Testis (tissue), 2 donors: ENCODE measurements around the gene ZBTB2.

Experiments used
- POLR2A ChIP-seq: fragments of 450-650 bp; IDR thresholded peaks from one replicate; pipeline ENCODE4 v1.6.1; 2017; ENCODE audit warnings: antibody characterized with exemption, mild to moderate bottlenecking, moderate library complexity
- TF ChIP-seq, protein P1 (sequence below), 3 experiments: fragments of 450-650 bp in 2 of 3; fragments of 200-600 bp in 1 of 3; sonication (generic) in 1 of 3; IDR thresholded peaks; one replicate each; pipeline ENCODE4 v1.5.1; 2016 to 2019; ENCODE audit warnings: antibody characterized with exemption in 3 of 3, mild to moderate bottlenecking in 2 of 3, moderate library complexity in 1 of 3

DNA sequence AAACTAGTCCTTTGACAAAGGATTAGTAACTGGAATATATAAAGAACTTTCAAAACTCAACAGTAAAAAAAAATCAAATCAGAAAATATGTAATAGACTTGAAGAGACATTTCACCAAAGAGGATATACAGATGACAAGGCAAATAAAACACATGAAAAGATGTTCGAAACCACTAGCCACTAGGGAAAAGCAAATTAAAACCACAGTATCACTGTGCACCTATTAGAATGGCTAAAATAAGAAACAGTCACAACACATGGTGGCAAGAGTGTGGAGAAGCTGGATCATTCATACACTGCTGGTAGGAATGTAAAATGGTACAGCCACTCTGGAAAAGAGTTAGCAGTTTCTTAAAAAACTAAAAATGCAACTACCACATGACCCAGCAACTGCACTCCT, 14.9 kb downstream of the ZBTB2 start:
- TF ChIP-seq, protein P1, sequence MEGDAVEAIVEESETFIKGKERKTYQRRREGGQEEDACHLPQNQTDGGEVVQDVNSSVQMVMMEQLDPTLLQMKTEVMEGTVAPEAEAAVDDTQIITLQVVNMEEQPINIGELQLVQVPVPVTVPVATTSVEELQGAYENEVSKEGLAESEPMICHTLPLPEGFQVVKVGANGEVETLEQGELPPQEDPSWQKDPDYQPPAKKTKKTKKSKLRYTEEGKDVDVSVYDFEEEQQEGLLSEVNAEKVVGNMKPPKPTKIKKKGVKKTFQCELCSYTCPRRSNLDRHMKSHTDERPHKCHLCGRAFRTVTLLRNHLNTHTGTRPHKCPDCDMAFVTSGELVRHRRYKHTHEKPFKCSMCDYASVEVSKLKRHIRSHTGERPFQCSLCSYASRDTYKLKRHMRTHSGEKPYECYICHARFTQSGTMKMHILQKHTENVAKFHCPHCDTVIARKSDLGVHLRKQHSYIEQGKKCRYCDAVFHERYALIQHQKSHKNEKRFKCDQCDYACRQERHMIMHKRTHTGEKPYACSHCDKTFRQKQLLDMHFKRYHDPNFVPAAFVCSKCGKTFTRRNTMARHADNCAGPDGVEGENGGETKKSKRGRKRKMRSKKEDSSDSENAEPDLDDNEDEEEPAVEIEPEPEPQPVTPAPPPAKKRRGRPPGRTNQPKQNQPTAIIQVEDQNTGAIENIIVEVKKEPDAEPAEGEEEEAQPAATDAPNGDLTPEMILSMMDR (IDR thresholded peaks at IDR 0.05): no peak
- TF ChIP-seq POLR2A: no peak
